ENCODE data around the gene CCL13. TPM values are rescaled to one million over a fixed set of nuclear protein-coding genes. Genes with fewer than 3 reads are reported as not detected.

CCL13 gene
- total RNA-seq, 1 donor from 2014 or later, result not detected

DNA sequence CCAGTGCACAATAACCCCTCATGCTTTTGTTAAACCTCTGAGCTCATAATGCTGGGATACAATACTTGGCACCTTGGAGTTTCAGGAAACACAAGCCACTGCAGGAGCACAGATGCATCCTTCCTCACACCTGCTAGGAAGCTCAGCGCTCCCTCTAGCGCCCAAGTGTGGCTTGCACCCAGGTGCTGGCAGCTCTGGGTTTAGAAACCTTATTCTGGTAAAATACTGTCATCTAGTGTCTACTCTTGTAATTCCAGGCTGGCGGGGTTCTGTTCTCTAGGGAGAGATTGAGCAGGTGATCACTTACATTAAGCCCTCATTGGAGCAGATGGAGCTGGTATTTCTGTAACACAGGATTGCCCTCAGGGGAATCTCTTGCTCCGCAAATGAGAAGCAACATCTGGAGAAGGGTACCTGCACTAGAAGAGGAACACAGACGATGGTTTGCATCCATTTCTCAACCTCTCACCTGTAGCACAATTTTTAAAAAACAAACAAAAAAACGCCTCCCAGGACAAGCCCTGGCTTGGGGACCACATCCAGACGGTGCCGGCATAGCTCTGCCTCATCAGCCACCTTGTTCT, 5.3 kb downstream of the CCL13 start:
- DNase-seq (ENCODE audit: extremely low read depth, low read depth, low spot score), result peak; percentile 86

GRCh38 chr17:34363183-34363661, 6.9 kb downstream of the CCL13 start, which contains the start of gene CCL1:
TSS of gene CCL1 (minus strand) at chr17:34363233. CDS start at chr17:34363161, 72 bp downstream.
- no peak for DNase-seq (ENCODE audit: extremely low read depth, low read depth, low spot score)

DNA sequence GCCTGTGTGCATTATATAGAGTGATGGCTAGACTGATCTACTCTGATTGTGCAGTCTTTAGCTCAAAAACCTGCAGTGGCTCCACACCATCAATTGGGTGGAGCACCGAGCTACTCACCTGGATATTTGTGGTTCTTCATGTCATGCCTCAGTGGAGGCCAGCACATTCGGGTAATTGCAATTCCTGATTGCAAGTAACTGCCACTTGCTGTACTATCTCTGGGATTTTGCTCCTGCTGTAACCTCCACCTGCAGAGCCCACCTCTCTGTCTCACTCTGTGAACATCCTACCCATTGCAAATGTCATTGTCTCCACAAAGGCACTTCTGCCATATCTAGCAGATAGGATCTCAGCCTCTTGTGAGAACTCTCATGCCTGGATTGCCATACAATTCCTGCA, 8.5 kb downstream of the CCL13 start:
- DNase-seq (ENCODE audit: extremely low read depth, low read depth, low spot score), result no peak

- no peak for DNase-seq (ENCODE audit: extremely low read depth, low read depth, low spot score)
These were observed 9.1 kb downstream of the CCL13 start for GRCh38 chr17:34365340-34365739.

GRCh38 chr17:34366010-34366409, 9.7 kb downstream of the CCL13 start:
- no peak for DNase-seq (ENCODE audit: extremely low read depth, low read depth, low spot score)

DNA sequence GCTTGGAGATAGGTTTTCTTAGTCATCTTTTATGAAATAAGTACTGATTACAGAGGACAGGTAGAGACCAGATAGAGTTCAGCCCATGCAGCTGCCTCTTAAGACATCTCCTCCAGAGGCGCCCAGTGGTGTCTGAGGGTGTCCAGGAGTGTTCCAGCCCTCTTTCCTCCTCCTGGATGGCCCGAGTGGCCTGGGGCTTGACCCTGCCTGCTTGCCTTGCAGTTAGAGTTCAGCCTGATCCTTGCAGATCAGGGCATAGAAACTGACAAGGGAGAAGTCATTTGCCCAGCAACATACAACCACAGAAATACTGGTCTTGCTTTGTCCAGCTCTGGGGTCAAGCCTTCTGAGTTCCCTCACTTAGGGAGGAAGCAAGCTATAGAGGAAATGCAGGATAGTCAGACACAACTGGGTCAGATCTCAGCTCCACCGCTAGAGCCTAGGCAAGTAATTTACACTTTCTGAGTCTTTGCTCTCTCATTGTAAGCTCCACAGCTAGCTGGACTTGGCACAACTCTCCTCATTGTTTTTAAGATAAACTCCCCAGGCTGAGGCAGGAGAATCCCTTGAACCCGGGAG, 10.3 kb downstream of the CCL13 start:
- DNase-seq (ENCODE audit: extremely low read depth, low read depth, low spot score), result no peak

- DNase-seq (ENCODE audit: extremely low read depth, low read depth, low spot score), result no peak
These were observed 11.4 kb downstream of the CCL13 start for GRCh38 chr17:34367486-34368195.

DNA sequence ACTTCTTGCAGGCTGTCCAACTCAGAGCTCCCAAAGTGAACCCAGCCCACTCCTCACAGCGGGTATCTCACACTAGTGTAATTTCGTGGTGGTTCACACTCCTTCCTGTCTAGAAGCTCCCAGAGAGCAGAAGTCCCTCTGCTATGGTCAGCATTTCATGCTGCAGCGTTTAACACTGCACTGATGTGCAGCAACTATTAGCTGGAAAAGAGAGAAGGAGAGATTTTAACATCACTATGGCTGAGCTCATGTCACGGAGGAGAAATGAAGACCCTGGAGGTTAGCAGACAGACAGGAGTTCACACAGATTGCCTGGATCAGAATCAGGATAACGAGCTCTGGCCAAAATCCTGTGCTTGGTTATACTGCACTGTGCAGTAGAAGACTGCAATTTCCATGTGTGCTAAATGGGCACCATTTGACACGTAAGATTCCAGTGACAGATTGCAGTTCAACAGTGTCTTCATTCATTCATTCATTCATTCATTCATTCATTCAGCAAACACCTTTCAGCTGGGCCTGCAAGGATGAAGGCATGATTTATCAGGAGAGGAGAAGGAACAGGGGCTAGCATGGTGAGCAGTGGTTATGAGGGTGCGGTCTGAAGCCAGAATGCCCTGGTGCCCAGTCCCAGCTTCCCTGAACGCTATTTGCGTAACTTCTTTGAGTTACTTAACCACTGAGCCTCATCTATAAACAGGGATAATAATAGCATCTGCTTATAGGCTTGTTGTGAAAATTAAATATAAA, 12.1 kb downstream of the CCL13 start:
- DNase-seq (ENCODE audit: extremely low read depth, low read depth, low spot score), result no peak

GRCh38 chr17:34368946-34369500, 12.7 kb downstream of the CCL13 start:
- no peak for DNase-seq (ENCODE audit: extremely low read depth, low read depth, low spot score)

- no peak for DNase-seq (ENCODE audit: extremely low read depth, low read depth, low spot score)
These were observed 13.3 kb downstream of the CCL13 start for GRCh38 chr17:34369571-34369970.

DNA sequence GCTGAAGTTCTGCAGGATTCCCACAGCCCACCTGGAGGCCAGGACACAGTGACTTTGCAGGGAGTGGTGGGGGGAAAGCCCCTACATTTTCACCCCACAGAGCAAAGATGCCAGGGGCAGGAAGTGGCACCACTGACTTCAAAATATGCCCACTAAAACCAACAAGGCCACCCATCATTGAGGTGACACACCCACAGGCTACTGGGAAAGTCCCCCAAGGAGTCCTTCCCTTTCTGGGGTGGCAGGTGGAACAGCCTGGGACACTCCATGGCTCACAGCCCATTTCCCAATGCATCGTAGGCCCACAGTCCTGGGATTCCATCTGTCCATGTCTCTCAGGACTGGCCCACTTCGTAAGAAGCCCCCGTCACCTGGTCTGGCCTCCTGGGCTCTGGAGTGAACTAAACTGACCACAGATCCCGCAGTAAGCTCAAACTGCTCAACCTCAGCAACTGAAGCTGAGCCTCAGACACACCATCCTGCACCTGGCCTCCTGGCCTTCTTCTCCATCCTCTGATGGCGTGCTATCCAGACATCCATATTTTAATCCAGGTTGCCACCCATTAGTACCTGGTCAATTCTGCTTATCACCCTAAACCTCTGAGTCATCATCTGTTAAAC, 14.2 kb downstream of the CCL13 start:
- DNase-seq (ENCODE audit: extremely low read depth, low read depth, low spot score), result no peak

DNA sequence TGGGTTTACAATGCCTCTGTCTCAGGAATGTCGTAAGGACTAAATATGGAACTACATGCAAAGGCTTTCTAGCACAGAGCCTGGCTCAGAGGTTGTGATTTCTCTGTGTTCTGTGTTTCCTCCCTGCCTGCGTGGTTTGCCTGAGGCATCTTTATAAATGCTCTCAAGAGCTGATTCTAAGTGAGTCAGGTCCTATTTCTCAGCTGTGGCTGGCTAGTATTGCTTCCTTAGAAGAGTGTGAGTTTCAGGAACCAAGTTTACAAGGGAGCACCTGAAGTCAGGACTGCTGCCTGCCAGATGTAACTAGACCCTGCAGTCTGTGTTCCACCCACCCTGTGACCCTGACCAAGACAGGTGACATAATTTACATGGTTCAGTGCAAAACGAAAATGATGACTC, 14.7 kb downstream of the CCL13 start:
- no peak for DNase-seq (ENCODE audit: extremely low read depth, low read depth, low spot score)

GRCh38 chr17:34371405-34372100, 15.3 kb downstream of the CCL13 start:
- no peak for DNase-seq (ENCODE audit: extremely low read depth, low read depth, low spot score)

GRCh38 chr17:34374457-34374856, 18.2 kb downstream of the CCL13 start:
- DNase-seq (ENCODE audit: extremely low read depth, low read depth, low spot score), result no peak

DNA sequence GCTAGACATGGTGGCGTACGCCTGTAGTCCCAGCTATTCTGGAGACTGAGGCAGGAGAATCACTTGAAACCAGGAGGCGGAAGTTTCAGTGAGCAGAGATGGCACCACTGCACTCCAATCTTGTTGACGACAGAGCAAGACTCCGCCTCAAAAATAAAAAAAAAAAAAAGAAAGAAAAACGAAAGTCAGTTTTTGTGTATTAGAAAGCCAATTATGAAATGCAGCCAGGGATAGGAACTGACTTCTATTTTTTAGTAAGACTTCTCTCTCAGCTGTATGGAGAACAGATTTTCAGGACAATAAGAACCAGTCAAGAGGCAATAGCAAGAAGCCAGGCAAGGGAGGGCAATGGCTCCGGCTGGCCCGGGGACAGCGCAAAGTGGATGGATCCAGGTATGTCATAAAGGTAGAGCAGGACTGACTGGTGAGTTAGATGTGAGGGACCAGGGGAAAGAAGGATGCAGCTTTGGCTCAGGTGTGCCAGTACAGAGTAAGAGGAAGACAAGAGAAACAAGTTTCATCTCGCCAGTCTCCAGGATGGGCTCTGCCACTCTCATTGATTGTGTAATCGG, 19.2 kb downstream of the CCL13 start:
- no peak for DNase-seq (ENCODE audit: extremely low read depth, low read depth, low spot score)

DNA sequence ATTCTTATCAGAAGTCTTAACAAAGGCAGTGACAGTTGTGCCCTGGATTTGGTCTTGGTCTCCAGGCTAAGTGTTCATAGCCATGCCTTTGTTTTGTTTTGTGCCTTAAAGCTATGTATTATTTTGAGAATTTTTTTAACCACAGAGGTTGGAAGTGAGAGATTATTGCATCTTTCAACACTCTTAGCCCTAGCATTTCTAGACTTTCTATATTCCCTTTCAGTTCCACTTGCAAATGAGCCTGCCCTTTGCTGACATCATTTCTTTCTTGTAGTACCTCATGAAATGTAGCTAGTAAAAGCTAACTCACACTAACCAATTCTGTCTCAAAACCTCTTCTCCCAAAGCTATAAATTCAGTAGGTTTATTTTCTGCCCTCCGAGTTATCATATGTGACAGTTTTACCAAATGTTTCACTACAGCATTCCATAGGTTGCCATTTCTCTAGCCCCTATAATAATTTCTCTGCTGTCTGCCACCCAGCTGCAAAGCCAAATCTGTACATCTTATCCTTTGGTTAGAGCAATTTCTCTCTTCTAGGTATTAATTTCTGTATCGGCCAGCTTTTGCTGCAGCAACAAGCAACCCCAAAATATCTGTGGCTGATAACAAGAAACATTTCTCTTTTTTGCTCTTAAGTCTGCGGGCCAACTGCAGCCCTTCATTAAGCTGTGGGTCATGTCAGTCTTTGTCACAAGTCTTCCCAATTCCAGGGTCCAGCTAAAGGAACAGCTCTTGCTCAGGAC, 21.0 kb downstream of the CCL13 start:
- no peak for DNase-seq (ENCODE audit: extremely low read depth, low read depth, low spot score)

DNA sequence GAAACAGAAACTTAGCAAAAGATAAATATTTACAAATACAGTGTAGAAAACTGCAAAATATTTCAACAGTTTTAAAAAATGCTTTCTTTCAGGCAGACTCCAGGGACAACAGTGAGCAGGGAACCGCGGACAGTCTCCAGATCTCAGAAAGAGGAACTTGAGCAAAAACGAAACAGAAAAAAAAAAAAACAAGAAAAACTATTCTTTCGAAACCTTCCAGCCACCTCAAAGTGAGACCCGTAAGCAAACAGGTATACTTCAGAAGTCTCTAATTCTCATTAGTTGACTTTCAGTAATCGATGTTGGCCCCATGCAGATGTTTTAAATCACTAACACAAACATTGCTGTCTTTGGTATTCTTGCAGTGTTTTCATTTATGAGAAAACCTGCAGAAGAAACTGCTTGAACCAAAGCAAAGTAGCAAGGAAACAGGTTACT, 22.4 kb downstream of the CCL13 start:
- DNase-seq (ENCODE audit: extremely low read depth, low read depth, low spot score), result no peak

GRCh38 chr17:34379868-34380267, 23.6 kb downstream of the CCL13 start:
- DNase-seq (ENCODE audit: extremely low read depth, low read depth, low spot score), result no peak

GRCh38 chr17:34382621-34383124, 26.4 kb downstream of the CCL13 start:
- no peak for DNase-seq (ENCODE audit: extremely low read depth, low read depth, low spot score)
